Kidney glomerular epithelial cell (primary cell): Measurements from ENCODE around the gene NOXO1.
A peak's percentile ranks its signal among the peaks of the same experiment; 100 is the strongest.
"Not testable (repeated sequence)": the region's sequence is repeated elsewhere in the genome, so short reads cannot be mapped to it uniquely, and the experiment has no call there.

Experiments used
- DNase-seq: peaks from one replicate; lab custom pipeline; 2025; lab: John Stamatoyannopoulos, UW

Gene NOXO1

GRCh38 chr16:1942047-1942809 lies 39.0 kb downstream of the NOXO1 start:
- DNase-seq = no peak

DNA sequence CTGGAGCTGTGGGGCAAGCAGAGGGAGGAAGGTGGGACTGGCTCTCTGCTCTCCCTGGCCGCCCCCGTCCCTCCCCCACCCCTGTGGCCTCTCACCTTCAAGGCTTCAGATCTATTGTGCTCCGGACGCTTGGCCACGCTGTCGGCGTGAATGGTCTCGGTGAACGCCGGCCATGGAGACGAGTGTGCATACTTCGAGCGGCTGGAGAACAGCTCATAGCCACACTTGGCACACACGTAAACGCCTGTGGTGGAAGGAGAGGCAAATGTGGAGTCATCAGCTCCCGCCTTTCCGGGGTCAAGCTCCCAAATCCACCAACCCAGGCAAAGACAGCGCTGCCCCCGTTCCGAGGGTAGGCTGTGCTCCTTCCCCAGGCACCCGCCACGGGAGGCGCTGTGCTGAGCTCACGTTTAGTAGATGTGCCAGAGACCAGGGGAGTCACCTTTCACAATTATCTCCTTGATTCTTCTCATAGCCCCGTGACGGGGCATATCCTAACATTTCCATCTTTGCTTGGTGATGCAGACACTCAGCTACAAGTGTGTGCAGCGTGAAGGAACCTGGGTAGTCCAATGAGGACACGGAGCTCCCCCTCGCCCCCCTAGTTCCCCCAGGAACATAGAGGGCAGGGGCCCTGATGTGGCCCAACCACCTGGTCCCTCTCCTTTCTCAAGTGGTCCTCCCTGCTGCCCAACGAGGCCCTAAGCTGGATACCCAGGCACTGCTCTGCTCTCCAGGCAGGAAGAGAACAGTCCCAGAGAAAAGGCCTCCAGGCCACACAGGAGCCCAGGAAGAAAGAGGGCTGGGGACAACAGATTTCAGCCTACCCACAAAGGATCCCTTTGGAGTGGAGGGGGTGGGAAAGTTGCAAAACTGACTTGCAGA lies 39.9 kb downstream of the NOXO1 start:
- DNase-seq = no peak

GRCh38 chr16:1940273-1941161 lies 40.8 kb downstream of the NOXO1 start:
- no peak for DNase-seq

- not testable (repeated sequence) for DNase-seq
These were observed 41.4 kb downstream of the NOXO1 start for GRCh38 chr16:1939833-1940232.

GRCh38 chr16:1938910-1939309 lies 42.4 kb downstream of the NOXO1 start:
- no peak for DNase-seq

DNA sequence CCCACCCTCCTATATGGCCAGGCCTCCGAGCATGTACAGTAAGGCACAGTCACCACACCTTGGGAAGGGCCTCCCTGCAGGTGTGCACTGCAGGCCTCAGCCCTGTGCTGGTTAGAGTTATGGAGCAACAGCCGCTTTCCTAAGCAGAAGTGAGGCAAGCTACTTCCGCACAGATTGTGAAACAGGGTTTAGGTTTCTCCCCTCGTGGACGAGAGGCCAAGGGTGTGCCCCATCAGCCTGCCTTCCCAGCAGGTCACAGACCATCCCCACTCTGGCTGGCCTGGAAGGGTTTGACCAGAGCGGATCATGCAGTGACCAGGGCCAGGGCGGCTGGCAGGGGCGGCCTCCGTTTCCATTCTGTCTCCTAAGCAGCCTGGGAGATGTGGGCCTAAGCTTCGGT lies 43.0 kb downstream of the NOXO1 start:
- DNase-seq = no peak

DNA sequence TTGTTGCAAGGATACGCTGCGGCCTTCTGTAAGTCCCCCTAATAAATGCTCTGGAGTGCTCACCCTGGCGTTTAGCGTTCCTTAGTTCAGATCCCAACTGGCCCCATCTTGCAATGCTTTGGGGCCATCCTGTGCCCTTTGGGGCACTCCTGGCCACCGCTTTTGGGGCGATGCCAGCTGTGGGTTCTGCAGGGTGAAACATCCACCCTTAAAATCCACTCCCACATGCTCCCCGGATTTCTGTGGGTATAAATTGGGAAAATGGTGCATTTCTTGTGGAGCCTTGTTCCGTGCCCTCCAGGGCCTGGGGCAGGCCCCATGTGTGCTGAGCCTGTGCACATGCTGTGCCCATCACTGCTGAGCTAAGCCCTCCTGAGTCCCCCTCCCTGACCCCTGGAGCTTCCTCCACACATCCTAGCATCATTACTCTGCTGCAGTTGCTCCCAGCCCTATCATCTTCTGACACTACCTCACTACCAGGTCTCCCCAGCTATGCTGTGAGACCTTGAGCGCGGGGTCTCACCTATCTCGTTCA lies 44.3 kb downstream of the NOXO1 start:
- DNase-seq = no peak

DNA sequence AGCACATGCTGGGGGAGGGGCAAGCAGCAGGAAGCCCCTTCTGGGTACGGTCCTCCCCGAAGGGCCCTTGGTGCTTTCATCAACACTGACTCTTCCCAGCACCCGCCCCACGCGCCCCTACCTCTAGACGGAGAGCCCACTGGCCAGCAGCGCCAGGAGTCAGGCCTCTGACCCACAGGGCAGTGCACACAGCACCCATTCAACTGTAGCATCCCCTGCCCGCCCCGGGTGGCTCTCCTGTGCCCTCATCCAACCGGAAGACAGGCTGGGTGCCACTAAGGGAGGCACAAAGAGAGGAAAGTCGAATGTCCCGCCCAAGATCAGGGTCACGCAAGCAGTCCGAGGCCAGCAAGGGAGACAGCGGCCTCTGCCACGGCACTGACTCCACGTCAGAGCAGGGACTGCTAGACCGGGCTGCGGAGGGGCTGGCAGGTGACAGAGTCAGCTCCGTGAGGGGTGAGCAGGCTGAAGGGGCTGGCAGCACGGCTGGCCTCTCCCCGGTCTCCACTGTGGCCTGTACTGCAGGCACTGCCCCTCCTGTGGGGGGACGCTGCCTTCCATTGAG lies 48.1 kb downstream of the NOXO1 start:
- DNase-seq = no peak

DNA sequence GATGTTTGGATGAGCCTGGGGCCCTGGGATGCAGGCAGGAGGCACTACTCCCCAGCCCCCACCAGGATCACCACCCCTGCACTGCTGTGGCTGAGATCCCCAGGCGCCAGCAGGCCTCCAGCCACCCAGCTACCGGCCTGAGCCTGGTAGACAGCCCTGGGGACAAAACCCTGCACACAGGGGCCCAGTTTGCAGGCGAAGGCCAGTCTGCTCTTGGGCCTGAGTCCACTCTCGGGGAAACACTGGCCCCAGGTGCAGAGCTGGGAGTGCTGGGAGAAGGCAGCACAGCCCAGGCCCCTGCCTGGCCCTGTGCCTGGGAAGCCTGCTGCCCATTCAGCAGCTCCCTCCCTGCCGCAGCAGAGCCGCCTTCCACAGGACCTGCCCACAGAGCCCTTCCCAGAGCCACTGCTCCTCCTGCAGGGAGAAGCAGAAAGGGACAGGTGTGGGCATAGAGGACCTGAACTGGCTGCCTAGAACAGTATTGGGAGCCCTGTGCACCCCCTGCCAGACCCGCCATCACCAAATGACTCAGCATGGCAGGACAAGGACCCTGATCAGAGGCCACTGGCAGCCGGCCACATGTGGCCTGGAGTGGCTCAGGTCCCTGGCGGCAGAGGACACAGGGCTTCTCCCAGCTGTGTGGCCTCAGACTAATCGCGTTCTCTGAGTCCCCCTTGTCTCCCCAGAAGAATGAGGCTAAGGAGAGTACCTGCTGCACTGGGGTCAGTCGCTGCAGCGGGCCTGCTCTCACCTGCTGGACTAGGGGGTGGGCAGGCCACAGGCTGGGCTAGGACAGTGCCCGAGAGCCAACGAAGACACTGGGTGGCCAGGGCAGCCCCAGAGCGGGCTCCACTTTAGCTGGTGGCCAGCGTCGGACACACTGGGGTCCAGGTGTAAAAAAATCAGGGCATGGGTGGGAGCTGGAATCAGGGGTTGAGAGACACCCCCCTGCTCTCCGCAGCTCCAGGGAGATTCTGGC lies 48.9 kb downstream of the NOXO1 start:
- DNase-seq = no peak

DNA sequence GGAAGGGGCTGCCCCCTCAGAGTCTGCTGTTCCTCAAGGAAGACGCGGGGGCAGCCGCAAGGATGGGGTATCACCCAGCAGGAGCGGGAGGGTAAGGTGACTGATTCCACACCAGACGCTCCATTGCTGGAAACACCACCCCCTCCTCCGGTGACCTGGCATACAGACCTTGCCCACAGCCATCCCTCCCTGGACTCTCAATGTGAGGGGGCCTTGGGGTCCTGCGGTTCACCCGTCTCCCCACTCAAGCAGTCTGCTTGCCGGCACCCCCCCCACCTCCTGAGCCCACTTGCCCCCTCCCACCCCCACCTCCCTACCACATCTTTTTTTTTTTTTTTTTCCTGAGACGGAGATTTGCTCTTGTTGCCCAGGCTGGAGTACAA lies 50.9 kb downstream of the NOXO1 start:
- DNase-seq = no peak

GRCh38 chr16:1929578-1930337 lies 51.5 kb downstream of the NOXO1 start:
- peak; percentile 48 for DNase-seq

- DNase-seq = no peak
These were observed 52.2 kb downstream of the NOXO1 start for GRCh38 chr16:1929105-1929504.
